ENCODE data around the gene LSS.

GRCh38 chr21:46139686-46140085, 88.9 kb downstream of the LSS start:
- TF ChIP-seq POLR2AphosphoS5 (IDR thresholded peaks at IDR 0.05) (no peak), CTCF (IDR thresholded peaks at IDR 0.05) (no peak), POLR2A (IDR thresholded peaks at IDR 0.05) (no peak), EP300 (IDR thresholded peaks at IDR 0.05) (no peak)
